H1 (cell line): ENCODE measurements around the gene ETNK1. TPM values are rescaled to one million over a fixed set of nuclear protein-coding genes. Genes with fewer than 3 reads are reported as not detected.
A peak's percentile ranks its signal among the peaks of the same experiment; 100 is the strongest.

Experiments used
- CTCF ChIA-PET: fragments of 300-600 bp; sonication (Branson Sonifier 250); formaldehyde crosslinking; loops from one replicate; lab custom pipeline; 2021; ENCODE audit not compliant: partially characterized antibody; lab: Charles Lee
- POLR2A ChIA-PET: fragments of 300-600 bp; sonication (Branson Sonifier 250); formaldehyde crosslinking; loops from one replicate; lab custom pipeline; 2021; ENCODE audit warnings: inconsistent platforms; ENCODE audit not compliant: partially characterized antibody; lab: Charles Lee
- DNase-seq, 2 experiments: peaks; one replicate each; pipeline versions ENCODE4 v3.0.0 to v3.0.0-alpha.2; 2010 to 2022; ENCODE audit warnings: low spot score in 2 of 2, low read depth in 1 of 2, mixed read lengths in 1 of 2
- FAIRE-seq: peaks from 2 replicates; lab custom pipeline; 2011; peaks lifted over from hg19 to GRCh38; lab: Jason Lieb, UNC
- H2AFZ ChIP-seq: 2 replicates; pipeline ENCODE4 v1.8.1; 2012; ENCODE audit warnings: low read length, inconsistent platforms
- H2AK5ac ChIP-seq: 2 replicates; pipeline ENCODE4 v1.6.1; 2013; ENCODE audit warnings: low read depth, low read length
- H2BK120ac ChIP-seq: replicated peaks from 2 replicates; pipeline ENCODE3; 2013; ENCODE audit warnings: low read depth, low read length, inconsistent platforms
- H2BK12ac ChIP-seq: 2 replicates; pipeline ENCODE4 v1.6.1; 2013; ENCODE audit warnings: low read depth, low read length
- H2BK15ac ChIP-seq: 2 replicates; pipeline ENCODE4 v1.6.1; 2013; ENCODE audit warnings: low read length
- H2BK20ac ChIP-seq: 2 replicates; pipeline ENCODE4 v1.6.1; 2013; ENCODE audit warnings: low read length
- H2BK5ac ChIP-seq: 2 replicates; pipeline ENCODE4 v1.6.1; 2013; ENCODE audit warnings: low read depth, low read length
- H3K14ac ChIP-seq: 2 replicates; pipeline ENCODE4 v1.6.1; 2013; ENCODE audit warnings: inconsistent platforms; ENCODE audit not compliant: insufficient read length
- H3K18ac ChIP-seq: 2 replicates; pipeline ENCODE4 v1.6.1; 2013; ENCODE audit warnings: low read length; ENCODE audit errors: extremely low read depth
- H3K23ac ChIP-seq: 2 replicates; pipeline ENCODE4 v1.6.1; 2013; ENCODE audit warnings: inconsistent platforms; ENCODE audit not compliant: insufficient read length
- H3K23me2 ChIP-seq: 2 replicates; pipeline ENCODE4 v1.6.1; 2013; ENCODE audit warnings: low read depth, low read length
- H3K27ac ChIP-seq: 2 replicates; pipeline ENCODE4 v1.6.1; 2011; ENCODE audit warnings: low read depth, low read length, inconsistent platforms
- H3K27me3 ChIP-seq, 4 experiments: replicated peaks in 1 of 4; 1 replicate in 1 of 4; 2 replicates in 3 of 4; pipeline versions ENCODE4 v1.6.1 to v1.8.1; 2011 to 2013; ENCODE audit warnings: low read length in 3 of 4, mild to moderate bottlenecking in 3 of 4, inconsistent platforms in 2 of 4, mixed read lengths in 2 of 4, moderate library complexity in 1 of 4; ENCODE audit not compliant: control insufficient read depth in 3 of 4, insufficient read depth in 3 of 4; ENCODE audit errors: extremely low read depth in 1 of 4
- H3K36me3 ChIP-seq, 4 experiments: 2 replicates each; pipeline versions ENCODE4 v1.6.1 to v1.8.1; 2011 to 2013; ENCODE audit warnings: mild to moderate bottlenecking in 4 of 4, low read length in 3 of 4, moderate library complexity in 2 of 4, control low read depth in 1 of 4, inconsistent platforms in 1 of 4; ENCODE audit not compliant: insufficient read depth in 4 of 4, control insufficient read depth in 2 of 4
- H3K4ac ChIP-seq: replicated peaks from 2 replicates; pipeline ENCODE3; 2013; ENCODE audit warnings: low read length, low read depth, mixed read lengths, inconsistent platforms; ENCODE audit not compliant: insufficient read length
- H3K4me1 ChIP-seq, 4 experiments: replicated peaks in 1 of 4; 1 replicate in 1 of 4; 2 replicates in 3 of 4; pipeline versions ENCODE4 v1.6.1 to v1.8.1; 2011 to 2013; ENCODE audit warnings: low read length in 3 of 4, inconsistent platforms in 2 of 4, mixed read lengths in 1 of 4; ENCODE audit not compliant: insufficient read depth in 4 of 4, control insufficient read depth in 3 of 4
- H3K4me2 ChIP-seq, 2 experiments: 2 replicates each; pipeline versions ENCODE4 v1.6.1 to v1.8.1; 2011 to 2013; ENCODE audit warnings: low read depth in 2 of 2, low read length in 2 of 2, control low read depth in 1 of 2, inconsistent platforms in 1 of 2, mild to moderate bottlenecking in 1 of 2; ENCODE audit not compliant: insufficient read depth in 1 of 2
- H3K4me3 ChIP-seq, 4 experiments: fragments of 200-600, 300-600 bp in 1 of 4; sonication (generic), shearing (Covaris generic), sonication (Bioruptor Twin) in 1 of 4; 2 replicates each; pipeline versions ENCODE4 v1.5.1 to v1.8.1; 2011 to 2016; ENCODE audit warnings: low read length in 4 of 4, low read depth in 3 of 4, control low read depth in 2 of 4, inconsistent platforms in 2 of 4, mild to moderate bottlenecking in 2 of 4, mixed read lengths in 1 of 4, moderate library complexity in 1 of 4; ENCODE audit not compliant: insufficient read depth in 2 of 4; ENCODE audit errors: extremely low read depth in 1 of 4
- H3K56ac ChIP-seq: replicated peaks from 2 replicates; pipeline ENCODE3; 2013; ENCODE audit warnings: low read depth, mild to moderate bottlenecking, mixed read lengths, low read length, inconsistent platforms; ENCODE audit not compliant: insufficient read length
- H3K79me1 ChIP-seq: 2 replicates; pipeline ENCODE4 v1.6.1; 2013; ENCODE audit warnings: low read depth, low read length, control low read depth
- H3K79me2 ChIP-seq, 2 experiments: 2 replicates each; pipeline versions ENCODE4 v1.6.1 to v1.8.1; 2012 to 2013; ENCODE audit warnings: low read length in 2 of 2, mild to moderate bottlenecking in 2 of 2, inconsistent platforms in 1 of 2; ENCODE audit not compliant: insufficient read depth in 2 of 2, control insufficient read depth in 1 of 2
- H3K9ac ChIP-seq, 4 experiments: replicated peaks in 1 of 4; 1 replicate in 1 of 4; 2 replicates in 3 of 4; pipeline versions ENCODE4 v1.6.1 to v1.8.1; 2011 to 2013; ENCODE audit warnings: low read depth in 3 of 4, low read length in 3 of 4, control low read depth in 2 of 4, mild to moderate bottlenecking in 2 of 4, moderate library complexity in 2 of 4, inconsistent platforms in 1 of 4; ENCODE audit errors: extremely low read depth in 1 of 4
- H3K9me3 ChIP-seq, 2 experiments: 2 replicates each; pipeline versions ENCODE4 v1.6.1 to v1.8.1; 2012 to 2013; ENCODE audit warnings: mild to moderate bottlenecking in 2 of 2, moderate library complexity in 2 of 2, control low read depth in 1 of 2, inconsistent platforms in 1 of 2, low read depth in 1 of 2, low read length in 1 of 2, mixed read lengths in 1 of 2; ENCODE audit not compliant: insufficient read depth in 2 of 2
- H4K20me1 ChIP-seq, 2 experiments: replicated peaks in 1 of 2; 2 replicates each; pipeline versions ENCODE3 to v1.8.1; 2011 to 2013; ENCODE audit warnings: inconsistent platforms in 2 of 2, low read length in 2 of 2, mild to moderate bottlenecking in 1 of 2; ENCODE audit not compliant: insufficient read depth in 2 of 2, control insufficient read depth in 1 of 2
- H4K5ac ChIP-seq: 2 replicates; pipeline ENCODE4 v1.6.1; 2013; ENCODE audit warnings: low read length, low read depth, mixed read lengths, inconsistent platforms; ENCODE audit not compliant: insufficient read length
- H4K8ac ChIP-seq: 2 replicates; pipeline ENCODE4 v1.8.0; 2013; ENCODE audit warnings: mild to moderate bottlenecking, moderate library complexity, low read length, inconsistent platforms; ENCODE audit not compliant: insufficient read depth; ENCODE audit errors: extremely low read depth
- H4K91ac ChIP-seq: replicated peaks from 2 replicates; pipeline ENCODE3; 2013; ENCODE audit warnings: low read length, mixed read lengths, inconsistent platforms; ENCODE audit not compliant: insufficient read length
- CTBP2 ChIP-seq: IDR thresholded peaks from 2 replicates; pipeline ENCODE4 v1.7.0; 2011; ENCODE audit warnings: borderline replicate concordance, mild to moderate bottlenecking, moderate library complexity, mixed read lengths, low read length; ENCODE audit not compliant: insufficient read depth, insufficient read length
- E2F6 ChIP-seq: IDR thresholded peaks from 2 replicates; pipeline ENCODE4 v1.6.1; 2012; ENCODE audit warnings: inconsistent platforms
- GTF2F1 ChIP-seq: IDR thresholded peaks from 2 replicates; pipeline ENCODE4 v1.6.1; 2012; ENCODE audit warnings: low read depth, low read length, improper control_type of control experiment, borderline replicate concordance
- SIRT6 ChIP-seq: IDR thresholded peaks from one replicate; pipeline ENCODE4 v1.7.1; 2012; ENCODE audit warnings: low read length, inconsistent platforms
- SUZ12 ChIP-seq: fragments of 200-600 bp; sonication (generic); IDR thresholded peaks from 2 replicates; pipeline ENCODE4 v1.6.1; 2012; ENCODE audit warnings: mild to moderate bottlenecking, inconsistent platforms, low read length, moderate library complexity, mixed read lengths
- TEAD4 ChIP-seq: IDR thresholded peaks from 2 replicates; pipeline ENCODE4 v1.6.1; 2012; ENCODE audit warnings: low read depth, low read length, inconsistent platforms, mixed read lengths
- WGBS, 2 experiments: shearing (Covaris generic) in 1 of 2; methylation state at CpG; one replicate each; pipeline versions ENCODE4 v1.1.6 to v1.1.7; 2013 to 2015; ENCODE audit warnings: low lambda C conversion rate in 2 of 2, mixed read lengths in 2 of 2, inconsistent platforms in 1 of 2, low coverage in 1 of 2, missing lambda C conversion rate in 1 of 2; ENCODE audit not compliant: insufficient replicate concordance in 2 of 2, insufficient coverage in 1 of 2, insufficient read length in 1 of 2; ENCODE audit errors: extremely low coverage in 1 of 2, missing lambda C conversion rate in 1 of 2; 5-methylcytosine and 5-hydroxymethylcytosine counted together
- polyA plus RNA-seq, 7 experiments: library from polyadenylated mRNA; depleted of rRNA in 3 of 7; stranded (reverse) in 5 of 7; unstranded in 2 of 7; fragments of >200 nt in 5 of 7; fragments of 200-250 nt in 2 of 7; gene quantifications; 1 replicate in 5 of 7; 2 replicates in 1 of 7; 4 replicates in 1 of 7; pipeline versions ENCODE4 v1.2.1 to v1.2.3, GENCODE V29; 2011 to 2013; ENCODE audit warnings: missing spikeins in 2 of 7, mixed read lengths in 2 of 7
- total RNA-seq: library from RNA; stranded (reverse); fragmentation: NEBNext Ultra II Directional; extraction: Animal tissue kit (Norgen Biotek cat#: 25700); gene quantifications from 2 replicates; pipeline ENCODE4 v1.2.1, GENCODE V29; 2021

The ETNK1 gene
- total and polyA plus RNA-seq, 2 of the 8 experiments (the other 6 are each of a cell fraction or from before 2014, with no cell fraction given): 11.6 to 82.7 TPM

- no peak for FAIRE-seq
Observed at GRCh38 chr12:22626406-22626805, 1.4 kb downstream of the ETNK1 start.

More at GRCh38 chr12:22626406-22626805, 1.4 kb downstream of the ETNK1 start:
- no peak overlapping the region for H3K4ac ChIP-seq
- no peak overlapping the region for H3K18ac ChIP-seq
- WGBS, 2 experiments: 18% methylated on average over 4 of the region's 4 CpGs; no CpG with 5 or more reads in 1 of the 2 experiments
- H3K4me1 ChIP-seq: peaks cover 0 to 9% (median 5%) of the 10 kb centered on the region in 4 experiments; a peak in 4 of 7 replicates
- H2AK5ac ChIP-seq: no peak overlapping the region
- H2AFZ ChIP-seq: no peak overlapping the region
- ChIA-PET POLR2A (no interaction called here), CTCF (no interaction called here)
- no peak for DNase-seq
- H3K4me2 ChIP-seq: peak overlapping the region; percentile 84 to 96
- peaks cover 0 to 7% (median 0%) of the 10 kb centered on the region in 4 experiments; a peak in 1 of 8 replicates for H3K36me3 ChIP-seq
- H3K27ac ChIP-seq: no peak overlapping the region
- H2BK120ac ChIP-seq: no peak overlapping the region
- H3K23me2 ChIP-seq: peaks cover 5% of the 10 kb centered on the region; the same call in 1 of the 2 replicates
- H4K20me1 ChIP-seq: peaks cover 1 to 3% of the 10 kb centered on the region in 2 experiments
- H2BK12ac ChIP-seq: no peak overlapping the region
- no peak overlapping the region for H3K14ac ChIP-seq
- H2BK5ac ChIP-seq: no peak overlapping the region
- H4K5ac ChIP-seq: peak overlapping the region; percentile 44
- no peak overlapping the region for H3K56ac ChIP-seq
- H3K79me2 ChIP-seq: peaks cover 14 to 59% of the 10 kb centered on the region in 2 experiments
- H2BK20ac ChIP-seq: no peak overlapping the region
- peak overlapping the region; percentile 65 to 88 (median 84) for H3K4me3 ChIP-seq
- no peak overlapping the region for H4K91ac ChIP-seq
- no peaks in the 10 kb centered on the region for H3K79me1 ChIP-seq
- no peaks in the 10 kb centered on the region for H3K9me3 ChIP-seq
- no peaks in the 10 kb centered on the region for H3K27me3 ChIP-seq
- no peak overlapping the region for H3K9ac ChIP-seq
- no peak overlapping the region for H2BK15ac ChIP-seq
- TF ChIP-seq SUZ12 (no peak), SIRT6 (no peak), GTF2F1 (no peak), CTBP2 (no peak), E2F6 (no peak), TEAD4 (no peak)
- TF ChIP-seq, all 59 proteins: peak for 0
- H4K8ac ChIP-seq: no peak overlapping the region
- no peak overlapping the region for H3K23ac ChIP-seq
